GM21526 (cell line): ENCODE results near the gene KLRG1.

Experiments
- ATAC-seq: cut with Tn5 transposase; IDR thresholded peaks from one replicate; pipeline ENCODE4 v1.9.1; 2021; ENCODE audit warnings: moderate library complexity; ENCODE audit not compliant: unreplicated experiment, low FRiP score

KLRG1 gene

GRCh38 chr12:9039397-9039977 lies 50.1 kb downstream of the KLRG1 start:
- peak; percentile 66 for ATAC-seq

GRCh38 chr12:9040484-9041186 lies 51.3 kb downstream of the KLRG1 start:
- no peak for ATAC-seq

- ATAC-seq = no peak
Observed at GRCh38 chr12:9041321-9041720, 52.0 kb downstream of the KLRG1 start.

GRCh38 chr12:9043766-9044165 lies 54.4 kb downstream of the KLRG1 start:
- ATAC-seq = no peak

GRCh38 chr12:9047105-9047504 lies 57.8 kb downstream of the KLRG1 start:
- ATAC-seq = no peak

GRCh38 chr12:9048930-9049329 lies 59.6 kb downstream of the KLRG1 start:
- ATAC-seq = no peak

GRCh38 chr12:9049520-9050133 lies 60.3 kb downstream of the KLRG1 start:
- no peak for ATAC-seq

GRCh38 chr12:9050521-9051157 lies 61.3 kb downstream of the KLRG1 start:
- no peak for ATAC-seq

- no peak for ATAC-seq
Observed at GRCh38 chr12:9051158-9051550, 61.8 kb downstream of the KLRG1 start.

GRCh38 chr12:9052610-9053009 lies 63.3 kb downstream of the KLRG1 start:
- no peak for ATAC-seq
